Measurements from ENCODE around the gene BPI.
"Not testable (repeated sequence)": the region's sequence is repeated elsewhere in the genome, so short reads cannot be mapped to it uniquely, and the experiment has no call there.

The BPI gene

GRCh38 chr20:38303908-38304379 lies at the start of gene BPI:
BPI (plus strand) TSS chr20:38304156; CDS start chr20:38304224, 68 bp downstream.
- H3K4me3 ChIP-seq (ENCODE audit: low read depth, low read length, poor library complexity, severe bottlenecking) = no peak within 1 kb of the TSS
- no peaks in the 10 kb centered on the region for H3K4me1 ChIP-seq (ENCODE audit: insufficient read depth, low read length, severe bottlenecking)
- no peak within 1 kb of the TSS for H3K27ac ChIP-seq (ENCODE audit: low read depth, low read length, poor library complexity, severe bottlenecking)
- H3K4me2 ChIP-seq (ENCODE audit: low read length) = no peak within 1 kb of the TSS
- no peaks in the 10 kb centered on the region for H3F3A ChIP-seq (ENCODE audit: insufficient read depth, low read length)
- TF ChIP-seq EZH2 (IDR thresholded peaks at IDR 0.05; ENCODE audit: borderline replicate concordance, low read length) (no peak), CTCF (IDR thresholded peaks at IDR 0.05; ENCODE audit: low read length) (no peak)
- H3K36me3 ChIP-seq (ENCODE audit: insufficient read depth, low read length) = no peaks in the 10 kb centered on the region
- H2AFZ ChIP-seq (ENCODE audit: low read length) = no peak within 1 kb of the TSS
- H3K9me3 ChIP-seq (ENCODE audit: low read length) = no peaks in the 10 kb centered on the region
- no peaks in the 10 kb centered on the region for H3K9me2 ChIP-seq (ENCODE audit: low read depth, low read length)
- H3K79me2 ChIP-seq (ENCODE audit: insufficient read depth, low read length) = no peaks in the 10 kb centered on the region
- H3K27me3 ChIP-seq (ENCODE audit: insufficient read depth, low read length) = no peaks in the 10 kb centered on the region
- H4K20me1 ChIP-seq (ENCODE audit: insufficient read depth, low read length) = no peaks in the 10 kb centered on the region
- no peak within 1 kb of the TSS for H3K9ac ChIP-seq (ENCODE audit: low read length)

- H2AFZ ChIP-seq (ENCODE audit: low read length); H3K27ac ChIP-seq (ENCODE audit: low read depth, low read length, poor library complexity, severe bottlenecking): not testable (repeated sequence)
These were observed 49.3 kb upstream of the BPI start for GRCh38 chr20:38254621-38255020.

GRCh38 chr20:38255393-38255792 lies 48.6 kb upstream of the BPI start:
- no peak overlapping the region for H3K27ac ChIP-seq (ENCODE audit: low read depth, low read length, poor library complexity, severe bottlenecking)
- no peaks in the 10 kb centered on the region for H3F3A ChIP-seq (ENCODE audit: insufficient read depth, low read length)
- H4K20me1 ChIP-seq (ENCODE audit: insufficient read depth, low read length) = no peaks in the 10 kb centered on the region
- no peak overlapping the region for H2AFZ ChIP-seq (ENCODE audit: low read length)
- no peak overlapping the region for H3K4me2 ChIP-seq (ENCODE audit: low read length)
- no peak overlapping the region for H3K9ac ChIP-seq (ENCODE audit: low read length)
- no peaks in the 10 kb centered on the region for H3K36me3 ChIP-seq (ENCODE audit: insufficient read depth, low read length)
- no peaks in the 10 kb centered on the region for H3K79me2 ChIP-seq (ENCODE audit: insufficient read depth, low read length)
- H3K27me3 ChIP-seq (ENCODE audit: insufficient read depth, low read length) = no peaks in the 10 kb centered on the region
- TF ChIP-seq CTCF (IDR thresholded peaks at IDR 0.05; ENCODE audit: low read length) (no peak), EZH2 (IDR thresholded peaks at IDR 0.05; ENCODE audit: borderline replicate concordance, low read length) (no peak)
- H3K9me2 ChIP-seq (ENCODE audit: low read depth, low read length) = no peaks in the 10 kb centered on the region
- no peaks in the 10 kb centered on the region for H3K9me3 ChIP-seq (ENCODE audit: low read length)
- H3K4me3 ChIP-seq (ENCODE audit: low read depth, low read length, poor library complexity, severe bottlenecking) = no peak overlapping the region
- H3K4me1 ChIP-seq (ENCODE audit: insufficient read depth, low read length, severe bottlenecking) = no peaks in the 10 kb centered on the region

More at GRCh38 chr20:38254621-38255020, 49.3 kb upstream of the BPI start:
- H3K4me3 ChIP-seq (ENCODE audit: low read depth, low read length, poor library complexity, severe bottlenecking); H3F3A ChIP-seq (ENCODE audit: insufficient read depth, low read length); H3K9me3 ChIP-seq (ENCODE audit: low read length); H3K9ac ChIP-seq (ENCODE audit: low read length); H3K4me1 ChIP-seq (ENCODE audit: insufficient read depth, low read length, severe bottlenecking); H3K9me2 ChIP-seq (ENCODE audit: low read depth, low read length); H3K79me2 ChIP-seq (ENCODE audit: insufficient read depth, low read length); H3K36me3 ChIP-seq (ENCODE audit: insufficient read depth, low read length); H3K27me3 ChIP-seq (ENCODE audit: insufficient read depth, low read length); H4K20me1 ChIP-seq (ENCODE audit: insufficient read depth, low read length); H3K4me2 ChIP-seq (ENCODE audit: low read length): not testable (repeated sequence)

GRCh38 chr20:38256021-38256420 lies 47.9 kb upstream of the BPI start:
- H3K79me2 ChIP-seq (ENCODE audit: insufficient read depth, low read length) = no peaks in the 10 kb centered on the region
- H3K27ac ChIP-seq (ENCODE audit: low read depth, low read length, poor library complexity, severe bottlenecking) = no peak overlapping the region
- no peaks in the 10 kb centered on the region for H3K27me3 ChIP-seq (ENCODE audit: insufficient read depth, low read length)
- H3K9me3 ChIP-seq (ENCODE audit: low read length) = no peaks in the 10 kb centered on the region
- H3K9ac ChIP-seq (ENCODE audit: low read length) = no peak overlapping the region
- H3K9me2 ChIP-seq (ENCODE audit: low read depth, low read length) = no peaks in the 10 kb centered on the region
- no peak overlapping the region for H3K4me3 ChIP-seq (ENCODE audit: low read depth, low read length, poor library complexity, severe bottlenecking)
- H2AFZ ChIP-seq (ENCODE audit: low read length) = no peak overlapping the region
- H3K4me1 ChIP-seq (ENCODE audit: insufficient read depth, low read length, severe bottlenecking) = no peaks in the 10 kb centered on the region
- H3F3A ChIP-seq (ENCODE audit: insufficient read depth, low read length) = no peaks in the 10 kb centered on the region
- no peak for TF ChIP-seq EZH2 (IDR thresholded peaks at IDR 0.05; ENCODE audit: borderline replicate concordance, low read length)
- TF ChIP-seq CTCF (IDR thresholded peaks at IDR 0.05; ENCODE audit: low read length) = no peak
- H4K20me1 ChIP-seq (ENCODE audit: insufficient read depth, low read length) = no peaks in the 10 kb centered on the region
- no peaks in the 10 kb centered on the region for H3K36me3 ChIP-seq (ENCODE audit: insufficient read depth, low read length)
- H3K4me2 ChIP-seq (ENCODE audit: low read length) = no peak overlapping the region
